GM12878 (cell line): ENCODE results near the gene LETM1. TPM values are rescaled to one million over a fixed set of nuclear protein-coding genes. Genes with fewer than 3 reads are reported as not detected.

Source experiments
- ATAC-seq: fragments of 200-7000 bp; cut with Tn5 transposase; 3 replicates; pipeline ENCODE4 v1.9.1; 2020; ENCODE audit warnings: mild to moderate bottlenecking, moderate library complexity
- BruUV-seq: library from RNA; stranded (reverse); fragments of 400-500 nt; replicated peaks from 2 replicates; lab custom pipeline; 2021; lab: Mats Ljungman, UMichigan
- CTCF ChIA-PET: fragments of 300-600 bp; sonication (Branson Sonifier 250); formaldehyde crosslinking; extraction: SDS; loops from one replicate; lab custom pipeline; 2021; ENCODE audit warnings: inconsistent platforms; lab: Yijun Ruan, JAX
- POLR2A ChIA-PET: fragments of 350-600 bp; formaldehyde crosslinking; extraction: SDS; loops from one replicate; lab custom pipeline; 2021; ENCODE audit warnings: inconsistent platforms; lab: Charles Lee
- RAD21 ChIA-PET: fragments of 300-600 bp; sonication (Branson Sonifier 250); formaldehyde crosslinking; loops from one replicate; lab custom pipeline; 2023; ENCODE audit warnings: antibody characterized with exemption; ENCODE audit not compliant: unreplicated experiment; lab: Charles Lee
- SMC1A ChIA-PET: fragments of 300-600 bp; sonication (Branson Sonifier 250); formaldehyde crosslinking; loops from one replicate; lab custom pipeline; 2023; ENCODE audit not compliant: unreplicated experiment, uncharacterized antibody; lab: Charles Lee
- DNase-seq: peaks from one replicate; pipeline ENCODE4 v3.0.0-alpha.2; 2011; ENCODE audit warnings: low read depth, low spot score
- FAIRE-seq: peaks from 3 replicates; lab custom pipeline; 2011; peaks lifted over from hg19 to GRCh38; lab: Jason Lieb, UNC
- H2AFZ ChIP-seq: 2 replicates; pipeline ENCODE4 v1.6.0; 2011; ENCODE audit warnings: low read depth, low read length, control low read depth; ENCODE audit not compliant: control insufficient read depth
- H3K27ac ChIP-seq: 2 replicates; pipeline ENCODE4 v1.5.1; 2011; ENCODE audit warnings: control low read depth; ENCODE audit not compliant: control insufficient read depth, insufficient read depth
- H3K27me3 ChIP-seq, 2 experiments: replicated peaks in 1 of 2; 2 replicates each; pipeline versions ENCODE4 v1.6.0 to v1.6.1; 2011; ENCODE audit warnings: low read length in 1 of 2; ENCODE audit not compliant: control insufficient read depth in 2 of 2, insufficient read depth in 2 of 2
- H3K36me3 ChIP-seq, 2 experiments: 2 replicates each; pipeline ENCODE4 v1.5.1; 2011; ENCODE audit warnings: low read length in 1 of 2; ENCODE audit not compliant: control insufficient read depth in 2 of 2, insufficient read depth in 2 of 2
- H3K4me1 ChIP-seq: 2 replicates; pipeline ENCODE4 v1.6.1; 2011; ENCODE audit warnings: mild to moderate bottlenecking, low read length, moderate library complexity, mixed read lengths; ENCODE audit not compliant: control insufficient read depth, insufficient read depth
- H3K4me2 ChIP-seq: 2 replicates; pipeline ENCODE4 v1.6.0; 2011; ENCODE audit warnings: control low read depth; ENCODE audit not compliant: control insufficient read depth, insufficient read depth
- H3K4me3 ChIP-seq: fragments of 200-600 bp; sonication (generic); 2 replicates; pipeline ENCODE4 v1.5.1; 2016
- H3K79me2 ChIP-seq: 2 replicates; pipeline ENCODE4 v1.6.0; 2011; ENCODE audit warnings: low read length; ENCODE audit not compliant: control insufficient read depth, insufficient read depth
- H3K9ac ChIP-seq: 2 replicates; pipeline ENCODE4 v1.8.0; 2011; ENCODE audit warnings: low read length, control low read depth, mixed read lengths; ENCODE audit not compliant: control insufficient read depth, insufficient read depth
- H3K9me3 ChIP-seq: replicated peaks from 3 replicates; pipeline ENCODE4 v1.5.1; 2011; ENCODE audit warnings: mild to moderate bottlenecking, low read length; ENCODE audit not compliant: control insufficient read depth, insufficient read depth
- H4K20me1 ChIP-seq: 2 replicates; pipeline ENCODE4 v1.6.0; 2011; ENCODE audit not compliant: control insufficient read depth, insufficient read depth
- BMI1 ChIP-seq: fragments of 450-650 bp; IDR thresholded peaks from 2 replicates; pipeline ENCODE4 v1.6.1; 2016; ENCODE audit warnings: mild to moderate bottlenecking, moderate library complexity, borderline replicate concordance
- ESRRA ChIP-seq: IDR thresholded peaks from 2 replicates; pipeline ENCODE4 v1.6.1; 2012; ENCODE audit warnings: mild to moderate bottlenecking, low read length, improper control_type of control experiment
- FOS ChIP-seq: IDR thresholded peaks from 3 replicates; pipeline ENCODE4 v1.6.1; 2011; ENCODE audit warnings: borderline replicate concordance; ENCODE audit not compliant: insufficient read length; ENCODE audit errors: extremely low read depth
- NBN ChIP-seq: fragments of 450-650 bp; IDR thresholded peaks from 2 replicates; pipeline ENCODE4 v1.6.1; 2016
- RAD21 ChIP-seq: IDR thresholded peaks from 2 replicates; pipeline ENCODE4 v1.6.1; 2011; ENCODE audit warnings: mild to moderate bottlenecking, low read depth, low read length, moderate library complexity; ENCODE audit not compliant: insufficient read depth
- RB1 ChIP-seq: fragments of 450-650 bp; formaldehyde crosslinking; IDR thresholded peaks from 2 replicates; pipeline ENCODE4 v1.6.1; 2017; ENCODE audit warnings: mild to moderate bottlenecking, borderline replicate concordance
- RELA ChIP-seq: fragments of 450-650 bp; IDR thresholded peaks from 2 replicates; pipeline ENCODE4 v1.8.0; 2014; ENCODE audit warnings: borderline replicate concordance; ENCODE audit not compliant: partially characterized antibody
- WGBS: methylation state at CpG from one replicate; pipeline ENCODE4 v1.1.6; 2016; ENCODE audit warnings: low lambda C conversion rate; ENCODE audit not compliant: insufficient replicate concordance, insufficient coverage; ENCODE audit errors: missing lambda C conversion rate; 5-methylcytosine and 5-hydroxymethylcytosine counted together
- in situ Hi-C: fragments of 300-500 bp; cut with MboI; formaldehyde crosslinking; loops from 9 replicates; pipeline ENCODE4 v1.14.3; 2018; ENCODE audit warnings: mixed read lengths
- intact Hi-C: fragments of 100-400 bp; cut with micrococcal nuclease; formaldehyde crosslinking; loops from one replicate; pipeline ENCODE4 v1.14.2; 2022; ENCODE audit not compliant: unreplicated experiment
- polyA plus RNA-seq, 11 experiments: library from polyadenylated mRNA; depleted of rRNA in 4 of 11; unstranded in 6 of 11; stranded (reverse) in 5 of 11; fragments of >200 nt; fragmentation: Nextera tagmentation in 4 of 11; fragmentation: Illumina TruSeq in 1 of 11; extraction: Ambion mirVana in 4 of 11; extraction: Trizol in 1 of 11; gene quantifications; 1 replicate in 1 of 11; 2 replicates in 10 of 11; pipeline versions ENCODE4 v1.2.1 to v1.2.3, GENCODE V29; 2011 to 2016; ENCODE audit warnings: inconsistent platforms in 2 of 11, missing spikeins in 2 of 11, low read depth in 1 of 11
- total RNA-seq, 4 experiments: library from RNA; depleted of rRNA in 3 of 4; stranded (reverse); fragments of >200 nt in 3 of 4; fragmentation: Illumina TruSeq in 1 of 4; extraction: Trizol in 1 of 4; gene quantifications; 2 replicates each; pipeline versions ENCODE4 v1.2.1 to v1.2.3, GENCODE V29; 2013 to 2021
- TF ChIP-seq, protein P1 (sequence below): IDR thresholded peaks from 2 replicates; pipeline ENCODE4 v1.6.1; 2012; ENCODE audit warnings: low read length, inconsistent platforms
- TF ChIP-seq, protein P2 (sequence below): fragments of 450-650 bp; IDR thresholded peaks from 2 replicates; pipeline ENCODE4 v1.6.1; 2017; ENCODE audit warnings: antibody characterized with exemption, mild to moderate bottlenecking, moderate library complexity
- TF ChIP-seq, protein P3 (sequence below): fragments of 450-650 bp; IDR thresholded peaks from 2 replicates; pipeline ENCODE4 v1.6.1; 2017; ENCODE audit warnings: mild to moderate bottlenecking
- TF ChIP-seq, protein P4 (sequence below): IDR thresholded peaks from 2 replicates; pipeline ENCODE4 v1.6.1; 2012; ENCODE audit warnings: low read depth, low read length, improper control_type of control experiment
- TF ChIP-seq, protein P5 (sequence below): fragments of 450-650 bp; IDR thresholded peaks from 2 replicates; pipeline ENCODE4 v1.6.1; 2017; ENCODE audit warnings: borderline replicate concordance

Gene LETM1
- total and polyA plus RNA-seq, 10 of the 15 experiments (the other 5 are each of a cell fraction or from before 2014, with no cell fraction given), result 2.6 to 65.2 (median 30.2) TPM

DNA sequence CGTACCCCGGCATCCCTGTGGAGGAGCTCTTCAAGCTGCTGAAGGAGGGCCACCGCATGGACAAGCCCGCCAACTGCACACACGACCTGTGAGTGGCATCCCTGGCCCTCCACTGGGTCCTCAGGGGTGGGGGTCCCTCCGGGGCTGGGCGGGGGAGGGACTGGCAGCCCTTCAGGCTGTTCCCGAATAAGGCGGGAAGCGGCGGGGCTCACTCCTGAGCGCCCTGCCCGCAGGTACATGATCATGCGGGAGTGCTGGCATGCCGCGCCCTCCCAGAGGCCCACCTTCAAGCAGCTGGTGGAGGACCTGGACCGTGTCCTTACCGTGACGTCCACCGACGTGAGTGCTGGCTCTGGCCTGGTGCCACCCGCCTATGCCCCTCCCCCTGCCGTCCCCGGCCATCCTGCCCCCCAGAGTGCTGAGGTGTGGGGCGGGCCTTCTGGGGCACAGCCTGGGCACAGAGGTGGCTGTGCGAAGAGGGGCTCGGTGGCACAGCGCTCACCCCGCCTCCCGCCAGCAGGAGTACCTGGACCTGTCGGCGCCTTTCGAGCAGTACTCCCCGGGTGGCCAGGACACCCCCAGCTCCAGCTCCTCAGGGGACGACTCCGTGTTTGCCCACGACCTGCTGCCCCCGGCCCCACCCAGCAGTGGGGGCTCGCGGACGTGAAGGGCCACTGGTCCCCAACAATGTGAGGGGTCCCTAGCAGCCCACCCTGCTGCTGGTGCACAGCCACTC, 49.2 kb downstream of the LETM1 start:
- ChIA-PET CTCF (no interaction called here), POLR2A (no interaction called here), RAD21 (no interaction called here), SMC1A (no interaction called here)
- 64% methylated on average over 18 of the region's 41 CpGs for WGBS
- in situ Hi-C loops (no loop called here), intact Hi-C loops (no loop called here)
- H3K4me1 ChIP-seq, result no peaks in the 10 kb centered on the region; the same call in 1 of the 2 replicates
- ATAC-seq (no peak), DNase-seq (no peak), FAIRE-seq (no peak)
- no peaks in the 10 kb centered on the region for H3K79me2 ChIP-seq
- no peak overlapping the region for H3K27ac ChIP-seq
- no peaks in the 10 kb centered on the region for H3K36me3 ChIP-seq
- H2AFZ ChIP-seq, result no peak overlapping the region
- no peak overlapping the region for H3K4me3 ChIP-seq
- no peaks in the 10 kb centered on the region for H3K9me3 ChIP-seq
- no peak overlapping the region for H3K4me2 ChIP-seq
- BruUV-seq, result no TSS peak
- H3K27me3 ChIP-seq, result no peaks in the 10 kb centered on the region
- H3K9ac ChIP-seq, result no peak overlapping the region
- H4K20me1 ChIP-seq, result no peaks in the 10 kb centered on the region
- TF ChIP-seq, protein P1, sequence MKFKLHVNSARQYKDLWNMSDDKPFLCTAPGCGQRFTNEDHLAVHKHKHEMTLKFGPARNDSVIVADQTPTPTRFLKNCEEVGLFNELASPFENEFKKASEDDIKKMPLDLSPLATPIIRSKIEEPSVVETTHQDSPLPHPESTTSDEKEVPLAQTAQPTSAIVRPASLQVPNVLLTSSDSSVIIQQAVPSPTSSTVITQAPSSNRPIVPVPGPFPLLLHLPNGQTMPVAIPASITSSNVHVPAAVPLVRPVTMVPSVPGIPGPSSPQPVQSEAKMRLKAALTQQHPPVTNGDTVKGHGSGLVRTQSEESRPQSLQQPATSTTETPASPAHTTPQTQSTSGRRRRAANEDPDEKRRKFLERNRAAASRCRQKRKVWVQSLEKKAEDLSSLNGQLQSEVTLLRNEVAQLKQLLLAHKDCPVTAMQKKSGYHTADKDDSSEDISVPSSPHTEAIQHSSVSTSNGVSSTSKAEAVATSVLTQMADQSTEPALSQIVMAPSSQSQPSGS, result no peak
- TF ChIP-seq, protein P2, sequence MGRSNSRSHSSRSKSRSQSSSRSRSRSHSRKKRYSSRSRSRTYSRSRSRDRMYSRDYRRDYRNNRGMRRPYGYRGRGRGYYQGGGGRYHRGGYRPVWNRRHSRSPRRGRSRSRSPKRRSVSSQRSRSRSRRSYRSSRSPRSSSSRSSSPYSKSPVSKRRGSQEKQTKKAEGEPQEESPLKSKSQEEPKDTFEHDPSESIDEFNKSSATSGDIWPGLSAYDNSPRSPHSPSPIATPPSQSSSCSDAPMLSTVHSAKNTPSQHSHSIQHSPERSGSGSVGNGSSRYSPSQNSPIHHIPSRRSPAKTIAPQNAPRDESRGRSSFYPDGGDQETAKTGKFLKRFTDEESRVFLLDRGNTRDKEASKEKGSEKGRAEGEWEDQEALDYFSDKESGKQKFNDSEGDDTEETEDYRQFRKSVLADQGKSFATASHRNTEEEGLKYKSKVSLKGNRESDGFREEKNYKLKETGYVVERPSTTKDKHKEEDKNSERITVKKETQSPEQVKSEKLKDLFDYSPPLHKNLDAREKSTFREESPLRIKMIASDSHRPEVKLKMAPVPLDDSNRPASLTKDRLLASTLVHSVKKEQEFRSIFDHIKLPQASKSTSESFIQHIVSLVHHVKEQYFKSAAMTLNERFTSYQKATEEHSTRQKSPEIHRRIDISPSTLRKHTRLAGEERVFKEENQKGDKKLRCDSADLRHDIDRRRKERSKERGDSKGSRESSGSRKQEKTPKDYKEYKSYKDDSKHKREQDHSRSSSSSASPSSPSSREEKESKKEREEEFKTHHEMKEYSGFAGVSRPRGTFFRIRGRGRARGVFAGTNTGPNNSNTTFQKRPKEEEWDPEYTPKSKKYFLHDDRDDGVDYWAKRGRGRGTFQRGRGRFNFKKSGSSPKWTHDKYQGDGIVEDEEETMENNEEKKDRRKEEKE, result no peak
- TF ChIP-seq ESRRA, result no peak
- TF ChIP-seq, protein P3, sequence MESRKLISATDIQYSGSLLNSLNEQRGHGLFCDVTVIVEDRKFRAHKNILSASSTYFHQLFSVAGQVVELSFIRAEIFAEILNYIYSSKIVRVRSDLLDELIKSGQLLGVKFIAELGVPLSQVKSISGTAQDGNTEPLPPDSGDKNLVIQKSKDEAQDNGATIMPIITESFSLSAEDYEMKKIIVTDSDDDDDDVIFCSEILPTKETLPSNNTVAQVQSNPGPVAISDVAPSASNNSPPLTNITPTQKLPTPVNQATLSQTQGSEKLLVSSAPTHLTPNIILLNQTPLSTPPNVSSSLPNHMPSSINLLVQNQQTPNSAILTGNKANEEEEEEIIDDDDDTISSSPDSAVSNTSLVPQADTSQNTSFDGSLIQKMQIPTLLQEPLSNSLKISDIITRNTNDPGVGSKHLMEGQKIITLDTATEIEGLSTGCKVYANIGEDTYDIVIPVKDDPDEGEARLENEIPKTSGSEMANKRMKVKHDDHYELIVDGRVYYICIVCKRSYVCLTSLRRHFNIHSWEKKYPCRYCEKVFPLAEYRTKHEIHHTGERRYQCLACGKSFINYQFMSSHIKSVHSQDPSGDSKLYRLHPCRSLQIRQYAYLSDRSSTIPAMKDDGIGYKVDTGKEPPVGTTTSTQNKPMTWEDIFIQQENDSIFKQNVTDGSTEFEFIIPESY, result no peak
- TF ChIP-seq NBN, result no peak
- no peak for TF ChIP-seq FOS
- TF ChIP-seq, protein P4, sequence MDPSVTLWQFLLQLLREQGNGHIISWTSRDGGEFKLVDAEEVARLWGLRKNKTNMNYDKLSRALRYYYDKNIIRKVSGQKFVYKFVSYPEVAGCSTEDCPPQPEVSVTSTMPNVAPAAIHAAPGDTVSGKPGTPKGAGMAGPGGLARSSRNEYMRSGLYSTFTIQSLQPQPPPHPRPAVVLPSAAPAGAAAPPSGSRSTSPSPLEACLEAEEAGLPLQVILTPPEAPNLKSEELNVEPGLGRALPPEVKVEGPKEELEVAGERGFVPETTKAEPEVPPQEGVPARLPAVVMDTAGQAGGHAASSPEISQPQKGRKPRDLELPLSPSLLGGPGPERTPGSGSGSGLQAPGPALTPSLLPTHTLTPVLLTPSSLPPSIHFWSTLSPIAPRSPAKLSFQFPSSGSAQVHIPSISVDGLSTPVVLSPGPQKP, result no peak
- no peak for TF ChIP-seq BMI1
- TF ChIP-seq, protein P5, sequence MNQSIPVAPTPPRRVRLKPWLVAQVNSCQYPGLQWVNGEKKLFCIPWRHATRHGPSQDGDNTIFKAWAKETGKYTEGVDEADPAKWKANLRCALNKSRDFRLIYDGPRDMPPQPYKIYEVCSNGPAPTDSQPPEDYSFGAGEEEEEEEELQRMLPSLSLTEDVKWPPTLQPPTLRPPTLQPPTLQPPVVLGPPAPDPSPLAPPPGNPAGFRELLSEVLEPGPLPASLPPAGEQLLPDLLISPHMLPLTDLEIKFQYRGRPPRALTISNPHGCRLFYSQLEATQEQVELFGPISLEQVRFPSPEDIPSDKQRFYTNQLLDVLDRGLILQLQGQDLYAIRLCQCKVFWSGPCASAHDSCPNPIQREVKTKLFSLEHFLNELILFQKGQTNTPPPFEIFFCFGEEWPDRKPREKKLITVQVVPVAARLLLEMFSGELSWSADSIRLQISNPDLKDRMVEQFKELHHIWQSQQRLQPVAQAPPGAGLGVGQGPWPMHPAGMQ, result no peak
- no peak for TF ChIP-seq RELA
- no peak for TF ChIP-seq RAD21
- TF ChIP-seq RB1, result no peak
